ENCODE data around the gene KIF23.

Gene KIF23

GRCh38 chr15:69451951-69452691, 38.0 kb downstream of the KIF23 start:
- no peak for TF ChIP-seq CTCF (IDR thresholded peaks at IDR 0.05; ENCODE audit: low read depth, low read length)
- no peak for DNase-seq (ENCODE audit: extremely low read depth, low read depth)

- no peak for TF ChIP-seq CTCF (IDR thresholded peaks at IDR 0.05; ENCODE audit: low read depth, low read length)
- peak; percentile 90 for DNase-seq (ENCODE audit: extremely low read depth, low read depth)
These were observed 38.8 kb downstream of the KIF23 start, which contains the start of gene RPLP1 for GRCh38 chr15:69452692-69453521. Gene RPLP1, plus strand, starts transcription at chr15:69452818. Its CDS starts 131 bp downstream, at chr15:69452949.

- DNase-seq (ENCODE audit: extremely low read depth, low read depth), result no peak
These were observed 40.8 kb downstream of the KIF23 start for GRCh38 chr15:69454953-69455352.

GRCh38 chr15:69456208-69457166, 42.3 kb downstream of the KIF23 start:
- no peak for DNase-seq (ENCODE audit: extremely low read depth, low read depth)
- no peak for TF ChIP-seq CTCF (IDR thresholded peaks at IDR 0.05; ENCODE audit: low read depth, low read length)

More at GRCh38 chr15:69454953-69455352, 40.8 kb downstream of the KIF23 start:
- no peak for TF ChIP-seq CTCF (IDR thresholded peaks at IDR 0.05; ENCODE audit: low read depth, low read length)

- TF ChIP-seq CTCF (IDR thresholded peaks at IDR 0.05; ENCODE audit: low read depth, low read length), result no peak
These were observed 43.4 kb downstream of the KIF23 start for GRCh38 chr15:69457304-69458280.

GRCh38 chr15:69459066-69459465, 44.9 kb downstream of the KIF23 start:
- no peak for TF ChIP-seq CTCF (IDR thresholded peaks at IDR 0.05; ENCODE audit: low read depth, low read length)
- DNase-seq (ENCODE audit: extremely low read depth, low read depth), result no peak

More at GRCh38 chr15:69457304-69458280, 43.4 kb downstream of the KIF23 start:
- DNase-seq (ENCODE audit: extremely low read depth, low read depth), result no peak

Data from AG09319 (cell line).